Renal cortical epithelial cell (primary cell): Measurements from ENCODE around the gene SERPINB12. TPM values are rescaled to one million over a fixed set of nuclear protein-coding genes. Genes with fewer than 3 reads are reported as not detected.

Experiments used
- DNase-seq: peaks from one replicate; pipeline ENCODE4 v3.0.0-alpha.2; 2011; ENCODE audit warnings: low read depth
- total RNA-seq: library from RNA; depleted of rRNA; stranded (reverse); fragments of >200 nt; gene quantifications from 2 replicates; pipeline ENCODE4 v1.2.3, GENCODE V29; 2014

SERPINB12 gene
- total RNA-seq = not detected in 2 replicates

GRCh38 chr18:63542069-63542468 is at the start of gene SERPINB12:
Gene SERPINB12, plus strand, starts transcription at chr18:63542369. Its CDS starts 13,791 bp downstream, at chr18:63556160.
- DNase-seq = no peak

- no peak for DNase-seq
These were observed 49.3 kb upstream of the SERPINB12 start for GRCh38 chr18:63492851-63493250.

- DNase-seq = no peak
These were observed 46.5 kb upstream of the SERPINB12 start for GRCh38 chr18:63495675-63496074.

GRCh38 chr18:63505566-63506335 is 36.4 kb upstream of the SERPINB12 start:
- peak; percentile 11 for DNase-seq

GRCh38 chr18:63506336-63506646 is 35.9 kb upstream of the SERPINB12 start:
- DNase-seq = no peak

GRCh38 chr18:63508596-63508995 is 33.6 kb upstream of the SERPINB12 start:
- no peak for DNase-seq

- DNase-seq = peak; percentile 62
These were observed 30.9 kb upstream of the SERPINB12 start for GRCh38 chr18:63511285-63511684.

GRCh38 chr18:63514326-63514725 is 27.8 kb upstream of the SERPINB12 start:
- DNase-seq = no peak

- no peak for DNase-seq
These were observed 27.1 kb upstream of the SERPINB12 start for GRCh38 chr18:63514888-63515678.

GRCh38 chr18:63515801-63516200 is 26.4 kb upstream of the SERPINB12 start:
- DNase-seq = no peak

GRCh38 chr18:63518178-63519012 is 23.8 kb upstream of the SERPINB12 start:
- peak; percentile 77 for DNase-seq

GRCh38 chr18:63520053-63520685 is 22.0 kb upstream of the SERPINB12 start:
- peak; percentile 13 for DNase-seq

- peak; percentile 6 for DNase-seq
These were observed 18.5 kb upstream of the SERPINB12 start for GRCh38 chr18:63523660-63524059.

GRCh38 chr18:63527251-63527650 is 14.9 kb upstream of the SERPINB12 start:
- no peak for DNase-seq

- no peak for DNase-seq
These were observed 13.2 kb upstream of the SERPINB12 start for GRCh38 chr18:63528863-63529492.

- DNase-seq = no peak
These were observed 9.7 kb upstream of the SERPINB12 start for GRCh38 chr18:63532471-63532870.

- no peak for DNase-seq
These were observed 7.6 kb upstream of the SERPINB12 start for GRCh38 chr18:63534615-63535014.

GRCh38 chr18:63539904-63540510 is 2.2 kb upstream of the SERPINB12 start:
- DNase-seq = peak; percentile 29

- no peak for DNase-seq
These were observed 1.8 kb downstream of the SERPINB12 start for GRCh38 chr18:63544017-63544416.

- DNase-seq = no peak
These were observed 2.8 kb downstream of the SERPINB12 start for GRCh38 chr18:63545000-63545399.

- DNase-seq = no peak
These were observed 7.9 kb downstream of the SERPINB12 start for GRCh38 chr18:63550068-63550467.
